GM12874 (cell line): ENCODE measurements around the gene TMEM11.

ENCODE experiments used
- CTCF ChIP-seq: IDR thresholded peaks from 2 replicates; pipeline ENCODE4 v1.5.1; 2011; ENCODE audit warnings: low read depth, mild to moderate bottlenecking, control low read depth, low read length, moderate library complexity; ENCODE audit not compliant: insufficient read depth

TMEM11 gene

GRCh38 chr17:21239680-21240368 lies 25.9 kb upstream of the TMEM11 start:
- TF ChIP-seq CTCF = peak; percentile 50

- no peak for TF ChIP-seq CTCF
These were observed 22.0 kb upstream of the TMEM11 start for GRCh38 chr17:21235921-21236320.

- no peak for TF ChIP-seq CTCF
These were observed 19.8 kb upstream of the TMEM11 start for GRCh38 chr17:21233581-21234347.

GRCh38 chr17:21232033-21232749 lies 18.2 kb upstream of the TMEM11 start:
- TF ChIP-seq CTCF = no peak

- TF ChIP-seq CTCF = no peak
These were observed 17.6 kb upstream of the TMEM11 start for GRCh38 chr17:21231533-21231932.

GRCh38 chr17:21228845-21229244 lies 14.9 kb upstream of the TMEM11 start:
- no peak for TF ChIP-seq CTCF

GRCh38 chr17:21228111-21228510 lies 14.2 kb upstream of the TMEM11 start:
- no peak for TF ChIP-seq CTCF
